GM12872 (cell line): Measurements from ENCODE around the gene BSPRY.

ENCODE experiments used
- CTCF ChIP-seq: IDR thresholded peaks from 3 replicates; pipeline ENCODE4 v1.5.1; 2011; ENCODE audit warnings: low read depth, mild to moderate bottlenecking, low read length, moderate library complexity; ENCODE audit not compliant: insufficient read depth

BSPRY gene

GRCh38 chr9:113409481-113409880 lies 60.1 kb downstream of the BSPRY start:
- no peak for TF ChIP-seq CTCF

GRCh38 chr9:113409883-113410206 lies 60.5 kb downstream of the BSPRY start:
- TF ChIP-seq CTCF = no peak

GRCh38 chr9:113410207-113410864 lies 61.0 kb downstream of the BSPRY start, which contains the start of the genes C9orf43 and POLE3:
TSS of gene C9orf43 (plus strand) at chr9:113410747. CDS start at chr9:113413494, 2,747 bp downstream.
TSS of gene POLE3 (minus strand) at chr9:113410675. CDS start at chr9:113410293, 382 bp downstream.
- TF ChIP-seq CTCF = no peak

GRCh38 chr9:113416149-113416721 lies 66.9 kb downstream of the BSPRY start:
- TF ChIP-seq CTCF = no peak

GRCh38 chr9:113417370-113417769 lies 68.0 kb downstream of the BSPRY start:
- no peak for TF ChIP-seq CTCF
